Peyer's patch (tissue), 4 donors: ENCODE results near the gene SLC25A28. TPM values are rescaled to one million over a fixed set of nuclear protein-coding genes. Genes with fewer than 3 reads are reported as not detected.

Source experiments
- DNase-seq, 3 donors: peaks; one replicate each; pipeline ENCODE4 v3.0.0-alpha.2; 2017 to 2019
- H3K27ac ChIP-seq, 4 donors: fragments of 200-600 bp; sonication (generic); one replicate each; pipeline ENCODE4 v1.5.1; 2016 to 2019
- H3K27me3 ChIP-seq, 2 donors: fragments of 200-600 bp; sonication (generic); one replicate each; pipeline ENCODE4 v1.5.1; 2019
- H3K36me3 ChIP-seq, 3 donors: fragments of 200-600 bp; sonication (generic); one replicate each; pipeline ENCODE4 v1.5.1; 2016 to 2019
- H3K4me1 ChIP-seq, 4 donors: fragments of 200-600 bp; sonication (generic); one replicate each; pipeline ENCODE4 v1.5.1; 2016 to 2019
- H3K4me3 ChIP-seq, 4 donors: fragments of 200-600 bp; sonication (generic); 1 replicate in 3 of 4; 2 replicates in 1 of 4; pipeline ENCODE4 v1.5.1; 2016 to 2019; ENCODE audit warnings: mild to moderate bottlenecking in 1 of 4
- H3K9me3 ChIP-seq, 4 donors: fragments of 200-600 bp; sonication (generic); one replicate each; pipeline ENCODE4 v1.5.1; 2016 to 2019; ENCODE audit warnings: mild to moderate bottlenecking in 1 of 4
- POLR2A ChIP-seq, 2 donors: fragments of 450-650 bp; IDR thresholded peaks; one replicate each; pipeline ENCODE4 v1.5.1; 2017; ENCODE audit warnings: antibody characterized with exemption in 2 of 2, mild to moderate bottlenecking in 2 of 2, moderate library complexity in 2 of 2
- total RNA-seq, 4 donors: library from RNA; depleted of rRNA; stranded (reverse); fragments of >200 nt; gene quantifications; one replicate each; pipeline ENCODE4 v1.1.0, GENCODE V29; 2016
- TF ChIP-seq, protein P1 (sequence below), 6 experiments: fragments of 450-650 bp in 4 of 6; fragments of 200-600 bp in 2 of 6; sonication (generic) in 1 of 6; IDR thresholded peaks; one replicate each; pipeline ENCODE4 v1.5.1; 2017 to 2019; ENCODE audit warnings: antibody characterized with exemption in 6 of 6, mild to moderate bottlenecking in 3 of 6, moderate library complexity in 1 of 6

Gene SLC25A28
- total RNA-seq, 4 donors from 2014 or later: 16.1 to 63.5 (median 27.5) TPM

DNA sequence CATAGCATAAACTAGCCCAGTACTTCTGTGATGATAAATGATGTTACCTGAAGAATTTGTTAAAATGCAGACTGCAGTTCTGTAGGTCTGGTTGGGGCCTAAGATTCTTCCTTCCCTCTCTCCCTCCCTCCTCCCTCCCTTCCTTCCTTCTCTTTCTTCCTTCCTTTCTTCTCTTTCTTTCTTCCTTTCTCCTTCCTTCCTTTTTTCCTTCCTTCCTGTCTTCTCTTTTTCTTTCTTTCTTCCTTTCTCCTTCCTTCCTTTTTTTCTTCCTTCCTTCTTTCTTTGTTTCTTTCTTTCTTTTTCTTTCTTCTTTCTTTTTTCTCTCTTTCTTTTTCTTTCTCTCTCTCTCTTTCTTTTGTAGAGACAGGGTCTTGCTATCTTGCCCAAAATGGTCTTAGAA is 3.7 kb upstream of the SLC25A28 start:
- TF ChIP-seq POLR2A (IDR thresholded peaks at IDR 0.05): no peak
- TF ChIP-seq, protein P1, sequence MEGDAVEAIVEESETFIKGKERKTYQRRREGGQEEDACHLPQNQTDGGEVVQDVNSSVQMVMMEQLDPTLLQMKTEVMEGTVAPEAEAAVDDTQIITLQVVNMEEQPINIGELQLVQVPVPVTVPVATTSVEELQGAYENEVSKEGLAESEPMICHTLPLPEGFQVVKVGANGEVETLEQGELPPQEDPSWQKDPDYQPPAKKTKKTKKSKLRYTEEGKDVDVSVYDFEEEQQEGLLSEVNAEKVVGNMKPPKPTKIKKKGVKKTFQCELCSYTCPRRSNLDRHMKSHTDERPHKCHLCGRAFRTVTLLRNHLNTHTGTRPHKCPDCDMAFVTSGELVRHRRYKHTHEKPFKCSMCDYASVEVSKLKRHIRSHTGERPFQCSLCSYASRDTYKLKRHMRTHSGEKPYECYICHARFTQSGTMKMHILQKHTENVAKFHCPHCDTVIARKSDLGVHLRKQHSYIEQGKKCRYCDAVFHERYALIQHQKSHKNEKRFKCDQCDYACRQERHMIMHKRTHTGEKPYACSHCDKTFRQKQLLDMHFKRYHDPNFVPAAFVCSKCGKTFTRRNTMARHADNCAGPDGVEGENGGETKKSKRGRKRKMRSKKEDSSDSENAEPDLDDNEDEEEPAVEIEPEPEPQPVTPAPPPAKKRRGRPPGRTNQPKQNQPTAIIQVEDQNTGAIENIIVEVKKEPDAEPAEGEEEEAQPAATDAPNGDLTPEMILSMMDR (IDR thresholded peaks at IDR 0.05): no peak
- Histone ChIP-seq H3K36me3 (no peaks in the 10 kb centered on the region), H3K27me3 (no peaks in the 10 kb centered on the region), H3K9me3 (no peaks in the 10 kb centered on the region), H3K4me1 (peaks cover 0 to 8% (median 2%) of the 10 kb centered on the region in 4 donors), H3K4me3 (no peak overlapping the region), H3K27ac (no peak overlapping the region)
- DNase-seq: no peak

DNA sequence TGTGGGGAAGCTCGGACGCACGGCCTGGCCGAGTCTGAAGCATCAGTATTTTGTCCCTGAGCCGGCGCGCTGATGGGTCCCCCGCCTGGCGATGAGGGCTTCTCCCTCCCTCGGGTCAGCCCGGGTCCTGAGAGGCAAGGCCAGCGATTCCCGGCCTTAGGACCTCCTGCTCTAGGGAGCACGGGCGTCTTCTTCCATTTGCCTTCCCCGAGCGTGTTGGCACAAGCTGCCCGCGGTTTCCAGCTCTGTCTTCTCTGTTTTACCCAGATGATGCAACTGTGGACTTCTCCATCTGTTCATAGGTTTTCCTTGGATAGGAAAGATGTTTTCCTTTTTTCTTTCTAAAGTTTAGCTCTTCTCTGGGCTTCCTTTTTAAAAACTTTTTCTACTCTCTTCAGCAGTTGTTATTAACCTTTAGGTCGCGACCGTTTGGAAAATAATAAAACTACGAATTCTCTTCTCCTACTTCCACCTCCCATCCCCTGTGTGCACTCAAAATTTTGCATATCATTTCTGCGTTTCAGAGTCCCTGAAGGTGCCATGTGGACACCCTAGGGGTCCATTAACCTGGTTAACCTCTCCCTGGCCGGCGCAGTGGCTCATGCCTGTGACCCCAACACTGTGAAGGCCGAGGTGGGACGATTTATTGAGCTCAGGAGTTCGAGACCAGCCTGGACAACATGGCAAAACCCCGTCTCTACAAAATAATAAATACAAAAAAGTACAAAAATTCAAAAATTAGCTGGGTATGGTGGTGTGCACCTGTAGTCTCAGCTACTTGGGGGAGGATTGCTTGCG is 1.4 kb upstream of the SLC25A28 start:
- Histone ChIP-seq H3K4me3 (peak overlapping the region; percentile 56 to 89 (median 88)), H3K9me3 (no peaks in the 10 kb centered on the region), H3K36me3 (no peaks in the 10 kb centered on the region), H3K4me1 (peaks cover 0 to 29% (median 10%) of the 10 kb centered on the region in 4 donors), H3K27me3 (no peaks in the 10 kb centered on the region), H3K27ac (peak overlapping the region; percentile 93 to 98 (median 96))
- no peak for DNase-seq
- TF ChIP-seq POLR2A (IDR thresholded peaks at IDR 0.05): peak; percentile 66 to 86
- TF ChIP-seq, protein P1 (IDR thresholded peaks at IDR 0.05): no peak

DNA sequence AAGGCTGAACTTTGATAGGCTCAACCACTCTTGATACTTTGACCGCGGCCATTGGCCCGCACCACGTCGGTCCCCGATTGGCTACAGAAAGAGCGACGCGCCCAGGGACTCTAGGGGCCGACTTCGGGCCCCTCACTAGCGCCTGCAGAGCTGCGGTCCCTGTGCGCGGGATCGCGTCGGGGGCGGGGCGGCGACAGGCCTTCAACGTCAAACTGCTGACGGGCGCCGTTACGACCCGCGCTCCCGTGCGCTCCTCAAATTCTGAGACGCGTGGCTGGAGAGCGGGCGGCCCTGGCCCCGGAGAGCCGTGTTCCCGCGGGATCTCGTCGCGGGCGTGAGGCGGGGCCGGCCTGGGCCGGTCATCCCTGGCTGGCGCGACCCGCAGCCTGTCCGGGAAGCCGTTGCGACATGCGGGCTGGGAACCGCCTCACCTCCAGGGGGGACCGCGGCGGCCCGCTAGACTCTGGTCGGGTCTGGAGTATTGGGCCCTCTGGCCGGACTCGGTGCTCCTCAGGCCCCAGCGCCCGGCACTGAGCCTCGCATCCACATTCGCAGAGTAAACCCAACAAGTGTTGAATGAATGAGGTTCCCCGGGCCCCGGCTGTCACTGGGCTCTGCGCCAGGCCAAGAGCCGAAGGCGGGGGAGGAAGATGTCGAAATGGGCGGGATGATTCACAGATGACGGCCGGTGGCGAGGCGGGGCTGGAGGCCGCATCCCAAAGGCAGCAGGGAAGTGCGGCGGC is 643 bp upstream of the SLC25A28 start:
- peak; percentile 67 to 72 for TF ChIP-seq POLR2A (IDR thresholded peaks at IDR 0.05)
- TF ChIP-seq, protein P1 (IDR thresholded peaks at IDR 0.05): peak in 2 of 6 experiments; percentile 22 to 29
- H3K27me3 ChIP-seq: no peaks in the 10 kb centered on the region
- H3K4me1 ChIP-seq: peaks cover 0 to 36% (median 10%) of the 10 kb centered on the region in 4 donors
- no peaks in the 10 kb centered on the region for H3K9me3 ChIP-seq
- H3K27ac ChIP-seq: peak overlapping the region; percentile 93 to 98 (median 96)
- peak overlapping the region; percentile 56 to 89 (median 88) for H3K4me3 ChIP-seq
- peak; percentile 91 to 97 (median 94) for DNase-seq
- no peaks in the 10 kb centered on the region for H3K36me3 ChIP-seq

DNA sequence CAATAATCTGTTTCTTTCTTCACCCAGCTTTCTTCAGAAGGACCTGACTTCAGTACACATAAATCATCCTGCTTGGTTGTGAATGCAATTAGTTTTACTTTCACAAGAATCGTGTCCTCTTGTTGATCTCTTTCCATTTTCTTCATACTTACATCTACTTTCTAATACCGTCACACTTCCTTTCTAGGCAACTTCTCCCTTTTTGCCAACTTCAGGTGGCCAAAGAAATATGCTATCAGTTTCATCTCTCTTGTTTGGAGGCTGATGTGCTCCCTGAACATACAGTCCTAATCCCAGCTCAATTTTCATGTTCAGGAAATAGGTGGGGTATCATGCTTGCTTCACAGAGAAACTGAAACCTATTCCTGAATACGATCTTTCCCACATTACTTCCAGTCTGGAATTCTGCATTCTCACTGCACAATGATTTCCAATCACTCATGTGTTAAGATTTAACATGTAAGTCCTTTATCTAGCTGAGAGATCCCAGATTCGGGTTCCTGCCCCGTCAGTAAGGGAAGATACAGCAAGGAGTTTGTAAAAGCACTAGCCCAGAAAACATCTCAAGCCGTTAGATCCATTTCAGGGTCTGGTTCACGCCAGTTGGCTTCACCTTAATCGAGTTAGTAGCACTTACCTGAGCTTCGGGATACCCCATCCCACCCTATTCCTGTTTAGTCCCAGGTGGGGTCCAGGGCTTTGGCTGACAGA is 994 bp downstream of the SLC25A28 start:
- Histone ChIP-seq H3K9me3 (no peaks in the 10 kb centered on the region), H3K27me3 (no peaks in the 10 kb centered on the region), H3K4me3 (peak overlapping the region; percentile 78 to 89 (median 88)), H3K27ac (peak overlapping the region; percentile 93 to 98 (median 96)), H3K4me1 (peaks cover 0 to 36% (median 10%) of the 10 kb centered on the region in 4 donors), H3K36me3 (no peaks in the 10 kb centered on the region)
- no peak for TF ChIP-seq POLR2A (IDR thresholded peaks at IDR 0.05)
- TF ChIP-seq, protein P1 (IDR thresholded peaks at IDR 0.05): no peak
- DNase-seq: no peak

DNA sequence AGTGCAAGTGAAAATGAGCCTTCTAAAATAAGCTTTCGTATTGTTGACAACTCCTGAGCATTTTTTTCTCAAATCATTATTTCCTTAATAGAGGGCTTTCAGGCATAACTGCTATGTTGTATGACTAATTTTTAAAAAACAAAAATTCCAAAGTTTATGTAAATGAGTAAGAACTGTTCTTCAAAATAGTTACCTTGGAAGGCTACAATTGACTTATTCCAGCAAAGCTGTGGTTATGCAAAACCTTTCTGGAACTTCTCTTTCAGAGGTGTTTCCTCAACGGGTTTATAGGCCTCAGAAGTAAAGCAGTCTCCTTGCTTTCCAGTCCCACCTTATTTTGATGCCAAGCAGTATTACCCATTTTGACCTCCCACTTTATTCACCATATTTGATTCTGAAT is 2.5 kb downstream of the SLC25A28 start:
- TF ChIP-seq, protein P1 (IDR thresholded peaks at IDR 0.05): no peak
- no peak for TF ChIP-seq POLR2A (IDR thresholded peaks at IDR 0.05)
- no peak for DNase-seq
- Histone ChIP-seq H3K27me3 (no peaks in the 10 kb centered on the region), H3K36me3 (peaks cover 0 to 12% (median 0%) of the 10 kb centered on the region in 3 donors), H3K4me3 (no peak overlapping the region), H3K27ac (no peak overlapping the region), H3K4me1 (peaks cover 0 to 36% (median 10%) of the 10 kb centered on the region in 4 donors), H3K9me3 (no peaks in the 10 kb centered on the region)
